WTC11 (cell line): ENCODE data around the gene NRN1L. TPM values are rescaled to one million over a fixed set of nuclear protein-coding genes. Genes with fewer than 3 reads are reported as not detected.

ENCODE experiments used
- ATAC-seq: fragments of 200-7000 bp; cut with Tn5 transposase; 2 replicates; pipeline ENCODE4 v1.10.0; 2021; ENCODE audit warnings: mild to moderate bottlenecking, moderate library complexity
- CTCF ChIA-PET: fragments of 300-600 bp; sonication (Branson Sonifier 250); formaldehyde crosslinking; loops from one replicate; lab custom pipeline; 2021; ENCODE audit warnings: antibody characterized with exemption; lab: Charles Lee
- POLR2A ChIA-PET: fragments of 350-600 bp; sonication (Branson Sonifier 250); formaldehyde crosslinking; loops from one replicate; lab custom pipeline; 2021; ENCODE audit warnings: antibody characterized with exemption; lab: Charles Lee
- DNase-seq: peaks from one replicate; pipeline ENCODE4 v3.0.0; 2021; ENCODE audit warnings: low spot score
- H3K27ac Mint-ChIP-seq: 2 replicates; pipeline ENCODE4 v1.8.0; 2021; ENCODE audit warnings: mixed read lengths
- H3K27me3 Mint-ChIP-seq: 2 replicates; pipeline ENCODE4 v1.8.0; 2021; ENCODE audit warnings: low read depth, mild to moderate bottlenecking, moderate library complexity, mixed read lengths
- H3K36me3 Mint-ChIP-seq: 2 replicates; pipeline ENCODE4 v1.8.0; 2021; ENCODE audit warnings: mixed read lengths
- H3K4me1 Mint-ChIP-seq: 2 replicates; pipeline ENCODE4 v1.8.0; 2022; ENCODE audit warnings: mixed read lengths
- H3K4me3 Mint-ChIP-seq: 2 replicates; pipeline ENCODE4 v1.8.0; 2021; ENCODE audit warnings: mild to moderate bottlenecking, moderate library complexity, mixed read lengths
- H3K9me3 Mint-ChIP-seq: 2 replicates; pipeline ENCODE4 v1.8.0; 2021; ENCODE audit warnings: mixed read lengths
- CREM ChIP-seq: sonication (generic); formaldehyde crosslinking; IDR thresholded peaks from 2 replicates; pipeline ENCODE4 v1.8.1; 2022; ENCODE audit warnings: mild to moderate bottlenecking, missing genetic modification reagents, moderate library complexity
- EMX1 ChIP-seq: fragments of 250-450 bp; sonication (Bioruptor Pico); IDR thresholded peaks from 2 replicates; pipeline ENCODE4 v1.8.0; 2021; ENCODE audit warnings: mild to moderate bottlenecking
- ESRRA ChIP-seq: sonication (generic); formaldehyde crosslinking; IDR thresholded peaks from 2 replicates; pipeline ENCODE4 v1.8.1; 2022; ENCODE audit warnings: mild to moderate bottlenecking, missing genetic modification reagents, borderline replicate concordance
- ETV6 ChIP-seq: sonication (generic); formaldehyde crosslinking; IDR thresholded peaks from 2 replicates; pipeline ENCODE4 v1.8.1; 2022; ENCODE audit warnings: mild to moderate bottlenecking, missing genetic modification reagents
- FOXP1 ChIP-seq: sonication (generic); formaldehyde crosslinking; IDR thresholded peaks from 2 replicates; pipeline ENCODE4 v1.8.0; 2022; ENCODE audit warnings: missing genetic modification reagents, mild to moderate bottlenecking, moderate library complexity, borderline replicate concordance
- IRF2 ChIP-seq: sonication (generic); formaldehyde crosslinking; IDR thresholded peaks from 2 replicates; pipeline ENCODE4 v1.8.0; 2022; ENCODE audit warnings: low read depth, missing genetic modification reagents, borderline replicate concordance
- NFATC4 ChIP-seq: fragments of 250-450 bp; sonication (Bioruptor Pico); IDR thresholded peaks from 2 replicates; pipeline ENCODE4 v1.9.0; 2021; ENCODE audit warnings: mild to moderate bottlenecking
- NFE2L1 ChIP-seq: sonication (generic); formaldehyde crosslinking; IDR thresholded peaks from 2 replicates; pipeline ENCODE4 v1.8.1; 2023; ENCODE audit warnings: missing genetic modification reagents
- RORB ChIP-seq: fragments of 250-450 bp; sonication (Bioruptor Pico); IDR thresholded peaks from 2 replicates; pipeline ENCODE4 v1.9.0; 2021; ENCODE audit warnings: mild to moderate bottlenecking
- SMAD4 ChIP-seq: sonication (generic); formaldehyde crosslinking; IDR thresholded peaks from 2 replicates; pipeline ENCODE4 v1.8.0; 2022; ENCODE audit warnings: mild to moderate bottlenecking, missing genetic modification reagents
- SOX15 ChIP-seq: fragments of 250-450 bp; sonication (Bioruptor Pico); IDR thresholded peaks from 2 replicates; pipeline ENCODE4 v1.9.0; 2021; ENCODE audit warnings: mild to moderate bottlenecking
- TEAD1 ChIP-seq: sonication (generic); formaldehyde crosslinking; IDR thresholded peaks from 2 replicates; pipeline ENCODE4 v1.8.0; 2022; ENCODE audit warnings: mild to moderate bottlenecking, missing genetic modification reagents
- TEAD4 ChIP-seq: sonication (generic); formaldehyde crosslinking; IDR thresholded peaks from 2 replicates; pipeline ENCODE4 v1.8.0; 2022; ENCODE audit warnings: mild to moderate bottlenecking, missing genetic modification reagents
- ZBTB21 ChIP-seq: sonication (generic); formaldehyde crosslinking; IDR thresholded peaks from 2 replicates; pipeline ENCODE4 v1.8.1; 2023; ENCODE audit warnings: mild to moderate bottlenecking, missing genetic modification reagents, borderline replicate concordance
- ZNF121 ChIP-seq: sonication (generic); formaldehyde crosslinking; IDR thresholded peaks from 2 replicates; pipeline ENCODE4 v1.8.0; 2023; ENCODE audit warnings: missing genetic modification reagents
- total RNA-seq: library from RNA; stranded (reverse); gene quantifications from 3 replicates; pipeline ENCODE4 v1.2.3, GENCODE V29; 2021
- TF ChIP-seq, protein P1 (sequence below): fragments of 250-450 bp; sonication (Bioruptor Pico); IDR thresholded peaks from 2 replicates; pipeline ENCODE4 v2.1.2; 2022; ENCODE audit warnings: mild to moderate bottlenecking, moderate library complexity
- TF ChIP-seq, protein P2 (sequence below): fragments of 250-450 bp; sonication (Bioruptor Pico); IDR thresholded peaks from 2 replicates; pipeline ENCODE4 v1.9.0; 2021; ENCODE audit warnings: mild to moderate bottlenecking
- TF ChIP-seq, protein P3 (sequence below): sonication (generic); formaldehyde crosslinking; IDR thresholded peaks from 2 replicates; pipeline ENCODE4 v1.8.1; 2023; ENCODE audit warnings: mild to moderate bottlenecking, missing genetic modification reagents, moderate library complexity
- TF ChIP-seq, protein P4 (sequence below): fragments of 250-450 bp; sonication (Bioruptor Pico); IDR thresholded peaks from 2 replicates; pipeline ENCODE4 v1.9.0; 2021; ENCODE audit warnings: moderate library complexity, mild to moderate bottlenecking, inconsistent platforms, borderline replicate concordance
- TF ChIP-seq, protein P5 (sequence below): sonication (generic); formaldehyde crosslinking; IDR thresholded peaks from 2 replicates; pipeline ENCODE4 v1.8.1; 2022; ENCODE audit warnings: low read depth, mild to moderate bottlenecking, moderate library complexity, missing genetic modification reagents, borderline replicate concordance
- TF ChIP-seq, protein P6 (sequence below): sonication (generic); formaldehyde crosslinking; IDR thresholded peaks from 2 replicates; pipeline ENCODE4 v1.8.1; 2022; ENCODE audit warnings: low read depth, missing genetic modification reagents, borderline replicate concordance
- TF ChIP-seq, protein P7 (sequence below): sonication (generic); formaldehyde crosslinking; IDR thresholded peaks from 2 replicates; pipeline ENCODE4 v1.8.1; 2023; ENCODE audit warnings: mild to moderate bottlenecking, moderate library complexity, missing genetic modification reagents
- TF ChIP-seq, protein P8 (sequence below): sonication (generic); formaldehyde crosslinking; IDR thresholded peaks from 2 replicates; pipeline ENCODE4 v1.8.1; 2022; ENCODE audit warnings: missing genetic modification reagents, borderline replicate concordance

NRN1L gene
- total RNA-seq, 1 experiment from 2014 or later, result 12.4 TPM

DNA sequence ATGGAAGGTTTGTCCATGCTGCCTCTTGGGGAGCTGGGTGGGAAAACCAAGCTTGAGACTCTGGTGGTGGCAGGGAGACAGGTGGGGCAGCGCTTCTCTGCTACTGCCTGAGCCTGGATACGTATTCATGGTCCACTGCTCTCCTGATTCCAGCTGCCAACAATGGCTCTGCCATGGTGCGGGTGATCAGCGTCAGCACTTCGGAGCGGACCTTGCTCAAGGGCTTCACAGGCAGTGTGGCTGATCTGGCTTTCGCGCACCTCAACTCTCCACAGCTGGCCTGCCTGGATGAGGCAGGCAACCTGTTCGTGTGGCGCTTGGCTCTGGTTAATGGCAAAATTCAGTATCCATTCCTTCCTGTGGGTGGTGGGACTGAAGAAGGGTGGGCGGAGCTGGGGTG lies 7.6 kb upstream of the NRN1L start (continued):
- no peak for TF ChIP-seq FOXP1 (CRISPR knock-in tag)
- TF ChIP-seq, protein P1, sequence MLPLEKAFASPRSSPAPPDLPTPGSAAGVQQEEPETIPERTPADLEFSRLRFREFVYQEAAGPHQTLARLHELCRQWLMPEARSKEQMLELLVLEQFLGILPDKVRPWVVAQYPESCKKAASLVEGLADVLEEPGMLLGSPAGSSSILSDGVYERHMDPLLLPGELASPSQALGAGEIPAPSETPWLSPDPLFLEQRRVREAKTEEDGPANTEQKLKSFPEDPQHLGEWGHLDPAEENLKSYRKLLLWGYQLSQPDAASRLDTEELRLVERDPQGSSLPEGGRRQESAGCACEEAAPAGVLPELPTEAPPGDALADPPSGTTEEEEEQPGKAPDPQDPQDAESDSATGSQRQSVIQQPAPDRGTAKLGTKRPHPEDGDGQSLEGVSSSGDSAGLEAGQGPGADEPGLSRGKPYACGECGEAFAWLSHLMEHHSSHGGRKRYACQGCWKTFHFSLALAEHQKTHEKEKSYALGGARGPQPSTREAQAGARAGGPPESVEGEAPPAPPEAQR, result no peak
- TF ChIP-seq, protein P2, sequence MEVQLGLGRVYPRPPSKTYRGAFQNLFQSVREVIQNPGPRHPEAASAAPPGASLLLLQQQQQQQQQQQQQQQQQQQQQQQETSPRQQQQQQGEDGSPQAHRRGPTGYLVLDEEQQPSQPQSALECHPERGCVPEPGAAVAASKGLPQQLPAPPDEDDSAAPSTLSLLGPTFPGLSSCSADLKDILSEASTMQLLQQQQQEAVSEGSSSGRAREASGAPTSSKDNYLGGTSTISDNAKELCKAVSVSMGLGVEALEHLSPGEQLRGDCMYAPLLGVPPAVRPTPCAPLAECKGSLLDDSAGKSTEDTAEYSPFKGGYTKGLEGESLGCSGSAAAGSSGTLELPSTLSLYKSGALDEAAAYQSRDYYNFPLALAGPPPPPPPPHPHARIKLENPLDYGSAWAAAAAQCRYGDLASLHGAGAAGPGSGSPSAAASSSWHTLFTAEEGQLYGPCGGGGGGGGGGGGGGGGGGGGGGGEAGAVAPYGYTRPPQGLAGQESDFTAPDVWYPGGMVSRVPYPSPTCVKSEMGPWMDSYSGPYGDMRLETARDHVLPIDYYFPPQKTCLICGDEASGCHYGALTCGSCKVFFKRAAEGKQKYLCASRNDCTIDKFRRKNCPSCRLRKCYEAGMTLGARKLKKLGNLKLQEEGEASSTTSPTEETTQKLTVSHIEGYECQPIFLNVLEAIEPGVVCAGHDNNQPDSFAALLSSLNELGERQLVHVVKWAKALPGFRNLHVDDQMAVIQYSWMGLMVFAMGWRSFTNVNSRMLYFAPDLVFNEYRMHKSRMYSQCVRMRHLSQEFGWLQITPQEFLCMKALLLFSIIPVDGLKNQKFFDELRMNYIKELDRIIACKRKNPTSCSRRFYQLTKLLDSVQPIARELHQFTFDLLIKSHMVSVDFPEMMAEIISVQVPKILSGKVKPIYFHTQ (CRISPR knock-in tag), result no peak

DNA sequence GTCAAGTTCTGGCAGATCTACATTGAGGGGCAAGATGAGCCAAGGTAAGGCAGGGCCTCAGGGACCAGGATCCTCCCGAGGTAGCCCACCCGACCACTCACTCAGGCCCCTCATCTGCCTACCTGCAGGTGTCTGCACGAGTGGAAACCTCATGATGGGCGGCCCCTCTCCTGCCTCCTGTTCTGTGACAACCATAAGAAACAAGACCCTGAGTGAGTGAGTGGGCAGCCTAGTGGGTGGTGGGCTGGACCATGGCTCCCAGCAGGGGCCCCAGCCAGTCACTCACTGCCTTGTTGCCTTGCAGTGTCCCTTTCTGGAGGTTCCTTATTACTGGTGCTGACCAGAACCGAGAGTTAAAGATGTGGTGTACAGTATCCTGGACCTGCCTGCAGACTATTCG lies 6.5 kb upstream of the NRN1L start:
- POLR2A ChIA-PET, result no interaction called here
- CTCF ChIA-PET, result no interaction called here
- no peak overlapping the region for H3K27ac Mint-ChIP-seq

More for the DNA sequence above, 6.5 kb upstream of the NRN1L start:
- ATAC-seq (no peak), DNase-seq (no peak)
- Mint-ChIP-seq H3K4me1 (peaks cover 10% of the 10 kb centered on the region), H3K4me3 (no peak overlapping the region), H3K36me3 (peaks cover 52% of the 10 kb centered on the region), H3K9me3 (no peaks in the 10 kb centered on the region), H3K27me3 (no peaks in the 10 kb centered on the region)
- TF ChIP-seq ZNF121 (CRISPR knock-in tag), result no peak
- TF ChIP-seq IRF2 (CRISPR knock-in tag), result no peak
- TF ChIP-seq ESRRA, result no peak
- TF ChIP-seq SMAD4 (CRISPR knock-in tag), result no peak
- TF ChIP-seq CREM (CRISPR knock-in tag), result no peak
- TF ChIP-seq, protein P3, sequence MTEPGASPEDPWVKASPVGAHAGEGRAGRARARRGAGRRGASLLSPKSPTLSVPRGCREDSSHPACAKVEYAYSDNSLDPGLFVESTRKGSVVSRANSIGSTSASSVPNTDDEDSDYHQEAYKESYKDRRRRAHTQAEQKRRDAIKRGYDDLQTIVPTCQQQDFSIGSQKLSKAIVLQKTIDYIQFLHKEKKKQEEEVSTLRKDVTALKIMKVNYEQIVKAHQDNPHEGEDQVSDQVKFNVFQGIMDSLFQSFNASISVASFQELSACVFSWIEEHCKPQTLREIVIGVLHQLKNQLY (CRISPR knock-in tag), result no peak
- TF ChIP-seq, protein P4, sequence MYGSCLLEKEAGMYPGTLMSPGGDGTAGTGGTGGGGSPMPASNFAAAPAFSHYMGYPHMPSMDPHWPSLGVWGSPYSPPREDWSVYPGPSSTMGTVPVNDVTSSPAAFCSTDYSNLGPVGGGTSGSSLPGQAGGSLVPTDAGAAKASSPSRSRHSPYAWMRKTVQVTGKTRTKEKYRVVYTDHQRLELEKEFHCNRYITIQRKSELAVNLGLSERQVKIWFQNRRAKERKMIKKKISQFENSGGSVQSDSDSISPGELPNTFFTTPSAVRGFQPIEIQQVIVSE (CRISPR knock-in tag), result no peak
- no peak for TF ChIP-seq NFE2L1 (CRISPR knock-in tag)
- TF ChIP-seq, protein P5, sequence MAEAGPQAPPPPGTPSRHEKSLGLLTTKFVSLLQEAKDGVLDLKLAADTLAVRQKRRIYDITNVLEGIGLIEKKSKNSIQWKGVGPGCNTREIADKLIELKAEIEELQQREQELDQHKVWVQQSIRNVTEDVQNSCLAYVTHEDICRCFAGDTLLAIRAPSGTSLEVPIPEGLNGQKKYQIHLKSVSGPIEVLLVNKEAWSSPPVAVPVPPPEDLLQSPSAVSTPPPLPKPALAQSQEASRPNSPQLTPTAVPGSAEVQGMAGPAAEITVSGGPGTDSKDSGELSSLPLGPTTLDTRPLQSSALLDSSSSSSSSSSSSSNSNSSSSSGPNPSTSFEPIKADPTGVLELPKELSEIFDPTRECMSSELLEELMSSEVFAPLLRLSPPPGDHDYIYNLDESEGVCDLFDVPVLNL (CRISPR knock-in tag), result no peak
- no peak for TF ChIP-seq TEAD4 (CRISPR knock-in tag)
- TF ChIP-seq, protein P6, sequence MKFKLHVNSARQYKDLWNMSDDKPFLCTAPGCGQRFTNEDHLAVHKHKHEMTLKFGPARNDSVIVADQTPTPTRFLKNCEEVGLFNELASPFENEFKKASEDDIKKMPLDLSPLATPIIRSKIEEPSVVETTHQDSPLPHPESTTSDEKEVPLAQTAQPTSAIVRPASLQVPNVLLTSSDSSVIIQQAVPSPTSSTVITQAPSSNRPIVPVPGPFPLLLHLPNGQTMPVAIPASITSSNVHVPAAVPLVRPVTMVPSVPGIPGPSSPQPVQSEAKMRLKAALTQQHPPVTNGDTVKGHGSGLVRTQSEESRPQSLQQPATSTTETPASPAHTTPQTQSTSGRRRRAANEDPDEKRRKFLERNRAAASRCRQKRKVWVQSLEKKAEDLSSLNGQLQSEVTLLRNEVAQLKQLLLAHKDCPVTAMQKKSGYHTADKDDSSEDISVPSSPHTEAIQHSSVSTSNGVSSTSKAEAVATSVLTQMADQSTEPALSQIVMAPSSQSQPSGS (CRISPR knock-in tag), result no peak
- TF ChIP-seq, protein P7, sequence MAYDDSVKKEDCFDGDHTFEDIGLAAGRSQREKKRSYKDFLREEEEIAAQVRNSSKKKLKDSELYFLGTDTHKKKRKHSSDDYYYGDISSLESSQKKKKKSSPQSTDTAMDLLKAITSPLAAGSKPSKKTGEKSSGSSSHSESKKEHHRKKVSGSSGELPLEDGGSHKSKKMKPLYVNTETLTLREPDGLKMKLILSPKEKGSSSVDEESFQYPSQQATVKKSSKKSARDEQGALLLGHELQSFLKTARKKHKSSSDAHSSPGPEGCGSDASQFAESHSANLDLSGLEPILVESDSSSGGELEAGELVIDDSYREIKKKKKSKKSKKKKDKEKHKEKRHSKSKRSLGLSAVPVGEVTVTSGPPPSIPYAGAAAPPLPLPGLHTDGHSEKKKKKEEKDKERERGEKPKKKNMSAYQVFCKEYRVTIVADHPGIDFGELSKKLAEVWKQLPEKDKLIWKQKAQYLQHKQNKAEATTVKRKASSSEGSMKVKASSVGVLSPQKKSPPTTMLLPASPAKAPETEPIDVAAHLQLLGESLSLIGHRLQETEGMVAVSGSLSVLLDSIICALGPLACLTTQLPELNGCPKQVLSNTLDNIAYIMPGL (CRISPR knock-in tag), result no peak
- no peak for TF ChIP-seq NFATC4 (CRISPR knock-in tag)
- TF ChIP-seq TEAD1 (CRISPR knock-in tag), result no peak
- TF ChIP-seq SOX15 (CRISPR knock-in tag), result no peak
- no peak for TF ChIP-seq ETV6 (CRISPR knock-in tag)
- TF ChIP-seq ZBTB21 (CRISPR knock-in tag), result no peak
- TF ChIP-seq, protein P8, sequence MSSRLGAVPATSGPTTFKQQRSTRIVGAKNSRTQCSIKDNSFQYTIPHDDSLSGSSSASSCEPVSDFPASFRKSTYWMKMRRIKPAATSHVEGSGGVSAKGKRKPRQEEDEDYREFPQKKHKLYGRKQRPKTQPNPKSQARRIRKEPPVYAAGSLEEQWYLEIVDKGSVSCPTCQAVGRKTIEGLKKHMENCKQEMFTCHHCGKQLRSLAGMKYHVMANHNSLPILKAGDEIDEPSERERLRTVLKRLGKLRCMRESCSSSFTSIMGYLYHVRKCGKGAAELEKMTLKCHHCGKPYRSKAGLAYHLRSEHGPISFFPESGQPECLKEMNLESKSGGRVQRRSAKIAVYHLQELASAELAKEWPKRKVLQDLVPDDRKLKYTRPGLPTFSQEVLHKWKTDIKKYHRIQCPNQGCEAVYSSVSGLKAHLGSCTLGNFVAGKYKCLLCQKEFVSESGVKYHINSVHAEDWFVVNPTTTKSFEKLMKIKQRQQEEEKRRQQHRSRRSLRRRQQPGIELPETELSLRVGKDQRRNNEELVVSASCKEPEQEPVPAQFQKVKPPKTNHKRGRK, result no peak
- TF ChIP-seq RORB (CRISPR knock-in tag), result no peak
- no peak for TF ChIP-seq EMX1
- TF ChIP-seq, all 79 proteins: peak for 0
